H9 (cell line): ENCODE results near the gene YBX3. TPM values are rescaled to one million over a fixed set of nuclear protein-coding genes. Genes with fewer than 3 reads are reported as not detected.

ENCODE experiments used
- DNase-seq: peaks from one replicate; pipeline ENCODE4 v3.0.0-alpha.2; 2017
- H2AFZ ChIP-seq: one replicate; pipeline ENCODE4 v1.6.1; 2013; ENCODE audit warnings: mild to moderate bottlenecking, low read length, control low read depth, moderate library complexity
- H2AK5ac ChIP-seq: 2 replicates; pipeline ENCODE4 v1.6.1; 2013; ENCODE audit warnings: low read length, control low read depth, mixed read lengths; ENCODE audit not compliant: insufficient read length
- H2BK120ac ChIP-seq: one replicate; pipeline ENCODE4 v1.6.1; 2013; ENCODE audit warnings: low read depth, mild to moderate bottlenecking, low read length, control low read depth, inconsistent platforms; ENCODE audit not compliant: poor library complexity, severe bottlenecking
- H2BK12ac ChIP-seq: 2 replicates; pipeline ENCODE4 v1.6.1; 2013; ENCODE audit warnings: low read length, control low read depth, mixed read lengths, low read depth; ENCODE audit not compliant: insufficient read length
- H2BK15ac ChIP-seq: 2 replicates; pipeline ENCODE4 v1.6.1; 2013; ENCODE audit warnings: low read depth, low read length, control low read depth
- H2BK20ac ChIP-seq: one replicate; pipeline ENCODE4 v1.6.1; 2013; ENCODE audit warnings: low read depth, mild to moderate bottlenecking, low read length, control low read depth, inconsistent platforms; ENCODE audit not compliant: poor library complexity, severe bottlenecking
- H2BK5ac ChIP-seq: 2 replicates; pipeline ENCODE4 v1.6.1; 2013; ENCODE audit warnings: low read length, control low read depth, mixed read lengths; ENCODE audit not compliant: insufficient read length
- H3K14ac ChIP-seq: 2 replicates; pipeline ENCODE4 v1.6.1; 2013; ENCODE audit warnings: low read length, control low read depth; ENCODE audit not compliant: insufficient read depth
- H3K18ac ChIP-seq: 2 replicates; pipeline ENCODE4 v1.6.1; 2013; ENCODE audit warnings: low read depth, mild to moderate bottlenecking, mixed read lengths, low read length, control low read depth; ENCODE audit not compliant: insufficient read length
- H3K23ac ChIP-seq: 2 replicates; pipeline ENCODE4 v1.6.1; 2013; ENCODE audit warnings: low read length, control low read depth, mixed read lengths, low read depth; ENCODE audit not compliant: insufficient read length
- H3K23me2 ChIP-seq: 2 replicates; pipeline ENCODE4 v1.6.1; 2013; ENCODE audit warnings: low read depth, mild to moderate bottlenecking, mixed read lengths, low read length, control low read depth; ENCODE audit not compliant: insufficient read length, poor library complexity, severe bottlenecking
- H3K27ac ChIP-seq: 2 replicates; pipeline ENCODE4 v1.5.1; 2013; ENCODE audit warnings: low read length, control low read depth, mixed read lengths, low read depth; ENCODE audit not compliant: insufficient read length
- H3K27me3 ChIP-seq: 2 replicates; pipeline ENCODE4 v1.6.1; 2013; ENCODE audit warnings: low read length, control low read depth, inconsistent platforms; ENCODE audit not compliant: insufficient read depth
- H3K4ac ChIP-seq: 2 replicates; pipeline ENCODE4 v1.6.1; 2013; ENCODE audit warnings: low read depth, mild to moderate bottlenecking, control low read depth, inconsistent platforms, low read length, moderate library complexity
- H3K4me1 ChIP-seq: 2 replicates; pipeline ENCODE4 v1.6.1; 2013; ENCODE audit warnings: low read length, control low read depth, inconsistent platforms; ENCODE audit not compliant: insufficient read depth
- H3K4me2 ChIP-seq: 2 replicates; pipeline ENCODE4 v1.6.1; 2013; ENCODE audit warnings: low read length, control low read depth, mixed read lengths; ENCODE audit not compliant: insufficient read length, insufficient read depth
- H3K56ac ChIP-seq: 2 replicates; pipeline ENCODE4 v1.6.1; 2013; ENCODE audit warnings: low read depth, mild to moderate bottlenecking, mixed read lengths, low read length, control low read depth; ENCODE audit not compliant: insufficient read length
- H3K79me1 ChIP-seq: 2 replicates; pipeline ENCODE4 v1.6.1; 2013; ENCODE audit warnings: low read depth, mild to moderate bottlenecking, moderate library complexity, low read length, control low read depth, inconsistent platforms; ENCODE audit not compliant: insufficient read depth, poor library complexity, severe bottlenecking
- H3K79me2 ChIP-seq: 2 replicates; pipeline ENCODE4 v1.6.1; 2013; ENCODE audit warnings: low read length, control low read depth, inconsistent platforms; ENCODE audit not compliant: insufficient read depth
- H3K9ac ChIP-seq: 2 replicates; pipeline ENCODE4 v1.6.1; 2013; ENCODE audit warnings: low read length, control low read depth, mixed read lengths; ENCODE audit not compliant: insufficient read length; ENCODE audit errors: extremely low read depth
- H3K9me3 ChIP-seq: one replicate; pipeline ENCODE4 v1.6.1; 2013; ENCODE audit warnings: low read depth, low read length, inconsistent platforms; ENCODE audit not compliant: control insufficient read depth
- H3T11ph ChIP-seq: one replicate; pipeline ENCODE4 v1.6.1; 2013; ENCODE audit warnings: mild to moderate bottlenecking, low read length, control low read depth, inconsistent platforms
- H4K20me1 ChIP-seq: one replicate; pipeline ENCODE4 v1.6.1; 2013; ENCODE audit not compliant: control insufficient read depth, insufficient read length, insufficient read depth
- H4K5ac ChIP-seq: 2 replicates; pipeline ENCODE4 v1.6.1; 2013; ENCODE audit warnings: low read depth, mild to moderate bottlenecking, mixed read lengths, low read length, control low read depth; ENCODE audit not compliant: insufficient read length
- H4K8ac ChIP-seq: replicated peaks from 2 replicates; pipeline ENCODE4 v1.6.1; 2013; ENCODE audit warnings: low read length, control low read depth, mixed read lengths, low read depth; ENCODE audit not compliant: insufficient read length
- H4K91ac ChIP-seq: 2 replicates; pipeline ENCODE4 v1.6.1; 2013; ENCODE audit warnings: low read depth, mild to moderate bottlenecking, moderate library complexity, mixed read lengths, low read length, control low read depth; ENCODE audit not compliant: insufficient read length
- H3K27ac Mint-ChIP-seq, 3 experiments: 2 replicates in 2 of 3; 3 replicates in 1 of 3; pipeline ENCODE4 v1.8.0; 2020 to 2021; ENCODE audit warnings: mixed read lengths in 3 of 3, mild to moderate bottlenecking in 1 of 3, moderate library complexity in 1 of 3
- H3K27me3 Mint-ChIP-seq: 2 replicates; pipeline ENCODE4 v1.8.0; 2021; ENCODE audit warnings: low read depth, mild to moderate bottlenecking, moderate library complexity, mixed read lengths
- H3K36me3 Mint-ChIP-seq, 3 experiments: 2 replicates in 2 of 3; 3 replicates in 1 of 3; pipeline ENCODE4 v1.8.0; 2020 to 2021; ENCODE audit warnings: low read depth in 3 of 3, mixed read lengths in 3 of 3; ENCODE audit not compliant: insufficient read depth in 1 of 3
- H3K4me1 Mint-ChIP-seq, 2 experiments: 2 replicates each; pipeline ENCODE4 v1.8.0; 2020; ENCODE audit warnings: mixed read lengths in 2 of 2
- H3K4me3 Mint-ChIP-seq, 2 experiments: 2 replicates in 1 of 2; 3 replicates in 1 of 2; pipeline ENCODE4 v1.8.0; 2020 to 2021; ENCODE audit warnings: mild to moderate bottlenecking in 2 of 2, mixed read lengths in 2 of 2, moderate library complexity in 1 of 2
- H3K9me3 Mint-ChIP-seq, 2 experiments: 2 replicates in 1 of 2; 3 replicates in 1 of 2; pipeline ENCODE4 v1.8.0; 2020; ENCODE audit warnings: mild to moderate bottlenecking in 2 of 2, mixed read lengths in 2 of 2, moderate library complexity in 1 of 2
- WGBS: extraction: QIAGEN DNeasy Blood & Tissue Kit; methylation state at CpG from one replicate; pipeline ENCODE4 v1.1.7; 2013; ENCODE audit warnings: missing lambda C conversion rate, low lambda C conversion rate, mixed read lengths; ENCODE audit not compliant: insufficient read length; ENCODE audit errors: extremely low coverage; 5-methylcytosine and 5-hydroxymethylcytosine counted together
- total RNA-seq: library from RNA; stranded (reverse); gene quantifications from 2 replicates; pipeline ENCODE4 v1.2.1, GENCODE V29; 2021
- TF ChIP-seq, protein P1 (sequence below): fragments of 200-600 bp; sonication (generic); conservative IDR thresholded peaks from 3 replicates; pipeline ENCODE4 v1.8.0; 2021; ENCODE audit warnings: antibody characterized with exemption, mild to moderate bottlenecking

The YBX3 gene
- total RNA-seq, 1 experiment from 2014 or later: 343 TPM

- H3K27me3 Mint-ChIP-seq: peaks cover 2% of the 10 kb centered on the region
These were observed 33.1 kb upstream of the YBX3 start for GRCh38 chr12:10756194-10756593.

More at GRCh38 chr12:10756194-10756593, 33.1 kb upstream of the YBX3 start:
- Mint-ChIP-seq H3K4me3 (no peak overlapping the region), H3K4me1 (no peaks in the 10 kb centered on the region), H3K36me3 (peaks cover 10 to 12% (median 12%) of the 10 kb centered on the region in 3 experiments), H3K9me3 (peaks cover 21% of the 10 kb centered on the region in 2 experiments), H3K27ac (no peak overlapping the region; a peak in 1 of 7 replicates)
- TF ChIP-seq, protein P1, sequence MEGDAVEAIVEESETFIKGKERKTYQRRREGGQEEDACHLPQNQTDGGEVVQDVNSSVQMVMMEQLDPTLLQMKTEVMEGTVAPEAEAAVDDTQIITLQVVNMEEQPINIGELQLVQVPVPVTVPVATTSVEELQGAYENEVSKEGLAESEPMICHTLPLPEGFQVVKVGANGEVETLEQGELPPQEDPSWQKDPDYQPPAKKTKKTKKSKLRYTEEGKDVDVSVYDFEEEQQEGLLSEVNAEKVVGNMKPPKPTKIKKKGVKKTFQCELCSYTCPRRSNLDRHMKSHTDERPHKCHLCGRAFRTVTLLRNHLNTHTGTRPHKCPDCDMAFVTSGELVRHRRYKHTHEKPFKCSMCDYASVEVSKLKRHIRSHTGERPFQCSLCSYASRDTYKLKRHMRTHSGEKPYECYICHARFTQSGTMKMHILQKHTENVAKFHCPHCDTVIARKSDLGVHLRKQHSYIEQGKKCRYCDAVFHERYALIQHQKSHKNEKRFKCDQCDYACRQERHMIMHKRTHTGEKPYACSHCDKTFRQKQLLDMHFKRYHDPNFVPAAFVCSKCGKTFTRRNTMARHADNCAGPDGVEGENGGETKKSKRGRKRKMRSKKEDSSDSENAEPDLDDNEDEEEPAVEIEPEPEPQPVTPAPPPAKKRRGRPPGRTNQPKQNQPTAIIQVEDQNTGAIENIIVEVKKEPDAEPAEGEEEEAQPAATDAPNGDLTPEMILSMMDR: no peak
- Histone ChIP-seq H3K79me2 (no peaks in the 10 kb centered on the region), H3K23ac (no peak overlapping the region), H3K27ac (no peak overlapping the region), H3K18ac (no peak overlapping the region), H4K91ac (no peak overlapping the region), H4K5ac (no peak overlapping the region), H3K9ac (no peak overlapping the region), H3K27me3 (no peaks in the 10 kb centered on the region), H2BK5ac (no peak overlapping the region), H3K4ac (no peak overlapping the region), H2BK20ac (no peak overlapping the region), H3T11ph (no peak overlapping the region), H4K20me1 (no peaks in the 10 kb centered on the region), H3K4me1 (no peaks in the 10 kb centered on the region), H4K8ac (no peak overlapping the region), H3K23me2 (no peaks in the 10 kb centered on the region), H2AK5ac (no peak overlapping the region), H3K56ac (no peak overlapping the region), H2BK120ac (no peak overlapping the region), H2BK15ac (no peak overlapping the region), H3K14ac (no peak overlapping the region), H2AFZ (no peak overlapping the region), H3K4me2 (no peak overlapping the region), H2BK12ac (no peak overlapping the region), H3K79me1 (no peaks in the 10 kb centered on the region), H3K9me3 (no peaks in the 10 kb centered on the region)
- no CpG with 5 or more reads among the region's 4 CpGs for WGBS
- no peak for DNase-seq
